HuH-7 (cell line): ENCODE results near the gene MTERF2.
"Not testable (repeated sequence)": the region's sequence is repeated elsewhere in the genome, so short reads cannot be mapped to it uniquely, and the experiment has no call there.

Experiments used
- DNase-seq: peaks from one replicate; pipeline ENCODE4 v3.0.0; 2011; ENCODE audit warnings: low spot score

MTERF2 gene

GRCh38 chr12:106986625-106987389 lies at the start of gene MTERF2:
MTERF2 (minus strand) TSS chr12:106987146; CDS start chr12:106978714, 8,432 bp downstream.
- peak; percentile 92 for DNase-seq

GRCh38 chr12:107035733-107036132 lies 48.8 kb upstream of the MTERF2 start:
- no peak for DNase-seq

DNA sequence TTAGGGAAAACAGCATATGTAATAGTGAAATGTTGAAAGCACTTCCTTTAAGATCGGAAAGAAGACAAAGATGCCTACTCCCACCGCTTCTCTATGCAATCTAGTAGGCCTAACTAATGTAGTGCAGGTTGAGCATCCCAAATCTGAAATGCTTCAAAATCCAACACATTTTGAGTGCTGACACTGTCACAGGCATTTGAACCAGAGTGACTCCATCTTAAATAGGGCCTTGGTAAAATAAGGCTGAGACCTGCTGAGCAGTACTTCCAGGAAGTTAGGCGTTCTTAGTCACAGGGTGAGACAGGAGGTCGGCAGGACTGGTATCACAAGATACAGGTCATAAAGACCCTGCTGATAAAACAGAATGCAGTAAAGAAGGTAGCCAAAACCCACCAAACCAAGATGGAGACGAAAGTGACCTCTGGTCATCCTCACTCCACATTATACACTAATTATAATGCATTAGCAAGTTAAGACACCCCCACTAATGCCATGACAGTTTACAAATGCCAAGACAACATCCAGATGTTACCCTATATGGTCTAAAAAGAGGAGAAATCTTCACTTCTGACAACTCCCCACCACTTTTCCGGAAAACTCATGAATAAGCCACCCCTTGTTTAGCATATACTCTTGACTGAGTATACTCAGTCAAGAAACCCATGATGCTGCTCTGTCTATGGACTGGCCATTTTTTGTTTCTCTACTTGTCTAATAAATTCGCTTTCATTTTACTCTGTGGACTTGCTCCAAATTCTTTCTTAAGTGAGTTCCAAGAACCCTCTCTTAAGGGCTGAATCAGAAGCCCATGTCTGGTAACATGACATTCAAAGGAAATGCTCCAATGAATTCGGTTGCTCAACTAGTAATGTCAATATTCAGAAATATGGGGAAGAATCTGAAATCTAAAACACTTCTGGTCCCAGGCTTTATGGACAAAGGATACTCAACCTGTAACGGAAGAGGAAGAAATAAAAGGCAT lies 47.1 kb upstream of the MTERF2 start:
- DNase-seq: no peak

- DNase-seq: no peak
These were observed 45.3 kb upstream of the MTERF2 start for GRCh38 chr12:107032266-107032665.

GRCh38 chr12:107031061-107031460 lies 44.1 kb upstream of the MTERF2 start:
- no peak for DNase-seq

- no peak for DNase-seq
These were observed 42.1 kb upstream of the MTERF2 start for GRCh38 chr12:107029081-107029480.

DNA sequence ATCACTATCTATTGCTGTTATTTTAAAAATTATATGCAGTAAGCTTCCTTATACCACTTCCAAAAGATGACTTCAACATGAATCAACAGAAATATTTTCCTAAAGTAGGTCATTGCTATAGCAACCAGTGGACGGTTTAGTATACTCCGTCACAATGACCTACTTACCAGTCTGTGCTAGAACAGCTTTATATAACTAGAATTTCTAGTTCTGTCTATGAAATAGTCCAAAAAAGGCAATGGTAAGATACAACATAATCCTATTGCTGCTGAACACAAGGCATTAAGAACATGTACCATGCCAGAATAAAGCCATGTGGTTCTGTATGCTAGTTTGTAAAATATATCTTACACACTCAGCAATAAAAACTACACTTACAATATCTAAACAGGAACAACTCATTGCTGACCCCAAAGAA lies 40.7 kb upstream of the MTERF2 start:
- DNase-seq: no peak

DNA sequence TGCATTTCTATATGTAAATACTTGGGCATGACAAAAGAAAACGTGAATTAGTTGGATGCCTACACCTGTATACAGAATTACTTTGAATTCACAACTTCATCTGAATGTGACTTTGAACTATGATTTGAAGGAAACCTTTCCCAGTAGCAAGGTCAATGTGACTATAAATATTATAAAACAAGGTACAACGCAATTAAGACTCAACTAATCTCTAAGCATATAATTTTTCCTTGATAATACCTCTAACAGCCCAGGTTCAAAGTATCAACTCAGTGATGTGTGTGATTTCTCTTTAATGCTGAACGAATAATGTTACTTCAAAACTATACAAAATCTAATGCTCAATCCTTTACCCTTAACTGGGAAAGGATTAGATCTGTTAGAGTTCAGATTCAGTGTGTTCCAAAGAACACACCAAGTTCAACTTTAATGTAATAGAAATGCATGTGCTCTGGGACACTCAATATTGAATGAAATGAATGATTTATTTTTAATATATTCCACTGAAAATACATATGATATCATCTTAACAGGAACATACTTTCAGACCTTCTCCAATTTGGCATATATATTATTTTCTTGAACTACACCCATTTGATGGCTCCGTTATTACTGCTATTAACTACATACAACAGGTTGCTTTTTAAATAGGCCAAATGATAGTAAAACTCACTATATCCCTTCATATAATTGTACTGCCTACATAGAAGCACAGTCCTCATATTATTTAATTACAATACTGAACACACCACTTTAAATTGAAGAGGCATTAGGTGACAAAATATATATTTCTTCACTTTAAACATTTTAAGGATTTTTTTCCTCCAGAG lies 40.1 kb upstream of the MTERF2 start:
- DNase-seq: no peak

DNA sequence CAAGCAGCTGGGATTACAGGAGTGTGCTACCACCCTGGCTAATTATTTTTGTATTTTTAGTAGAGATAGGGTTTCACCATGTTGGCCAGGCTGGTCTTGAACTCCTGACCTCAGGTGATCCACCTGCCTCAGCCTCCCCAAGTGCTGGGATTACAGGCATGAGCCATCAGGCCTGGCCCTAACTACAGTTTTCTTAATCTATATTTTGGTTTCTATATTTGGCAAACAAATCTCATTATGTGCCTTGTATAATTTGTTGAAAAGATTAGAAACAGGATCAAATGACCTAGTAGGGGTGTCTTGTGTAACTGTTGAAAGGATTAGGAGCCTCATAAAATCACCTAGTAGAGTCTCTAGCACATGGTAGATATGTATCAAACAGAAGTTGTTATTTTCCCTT lies 39.4 kb upstream of the MTERF2 start:
- DNase-seq: not testable (repeated sequence)

DNA sequence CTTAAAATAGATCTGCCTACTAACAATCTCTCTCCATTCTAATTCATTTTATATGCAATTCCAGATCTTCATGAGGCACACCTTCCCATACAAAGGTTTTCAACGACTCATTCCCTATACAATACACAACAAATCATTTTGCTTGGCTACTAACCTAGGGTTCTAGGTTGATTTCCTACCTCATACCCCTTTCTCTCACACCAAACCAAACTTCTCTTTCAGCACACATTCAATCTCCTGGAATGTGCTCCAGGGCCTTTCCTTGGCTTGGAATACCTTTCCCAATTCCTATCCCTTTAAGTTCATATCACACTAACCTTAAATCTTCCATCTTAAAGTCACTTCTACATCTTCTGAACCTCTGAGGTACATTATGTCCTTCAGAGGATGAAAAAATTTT lies 38.7 kb upstream of the MTERF2 start:
- no peak for DNase-seq

- no peak for DNase-seq
These were observed 32.6 kb upstream of the MTERF2 start for GRCh38 chr12:107019546-107019945.

DNA sequence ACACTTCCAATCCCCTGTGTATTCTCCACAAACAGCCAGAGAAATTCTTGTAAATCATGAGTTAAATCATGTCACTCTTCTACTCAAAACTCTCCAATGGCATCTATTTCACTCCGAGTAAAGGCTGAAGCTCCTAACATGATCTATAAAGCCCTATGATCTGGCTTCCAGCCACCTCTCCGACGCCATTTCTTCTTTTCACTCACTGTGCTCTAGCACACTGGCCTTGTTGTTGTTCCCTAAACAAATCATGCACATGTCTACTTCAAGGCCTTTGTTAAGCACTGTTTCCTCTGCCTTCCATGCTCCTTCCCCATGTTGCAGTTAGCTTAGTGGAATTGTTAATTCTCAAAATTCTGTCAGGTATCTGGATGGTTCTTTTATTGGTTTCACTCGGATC lies 30.1 kb upstream of the MTERF2 start:
- DNase-seq: no peak

GRCh38 chr12:107014055-107014454 lies 27.1 kb upstream of the MTERF2 start:
- peak; percentile 8 for DNase-seq

DNA sequence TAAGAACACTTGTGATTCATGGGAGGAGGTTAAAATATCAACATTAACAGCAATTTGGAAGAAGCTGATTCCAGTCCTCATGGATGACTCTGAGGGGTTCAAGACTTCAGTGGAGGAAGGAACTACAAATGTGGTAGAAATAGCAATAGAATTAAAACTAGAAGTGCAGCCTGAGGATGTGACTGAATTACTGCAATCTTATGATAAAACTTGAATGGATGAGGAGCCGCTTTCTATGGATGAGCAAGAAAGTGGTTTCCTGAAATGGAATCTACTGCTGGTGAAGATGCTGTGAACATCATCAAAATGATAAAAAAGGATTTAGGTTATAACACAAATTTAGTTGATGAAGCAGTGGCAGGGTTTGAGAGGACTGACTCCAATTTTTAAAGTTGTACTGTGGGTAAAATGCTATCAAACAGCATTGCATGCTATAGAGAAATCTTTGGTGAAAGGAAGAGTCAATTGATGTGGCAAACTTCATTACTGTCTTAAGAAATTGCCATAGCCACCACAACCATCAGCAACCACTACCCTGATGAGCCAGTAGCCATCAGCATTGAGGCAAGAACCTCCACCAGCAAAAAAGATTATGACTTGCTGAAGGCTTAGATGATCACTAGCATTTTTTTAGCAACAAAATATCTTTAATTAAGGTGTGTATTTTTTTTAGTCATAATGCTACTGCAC lies 25.9 kb upstream of the MTERF2 start:
- DNase-seq: no peak

- no peak for DNase-seq
These were observed 24.6 kb upstream of the MTERF2 start for GRCh38 chr12:107011519-107011918.

DNA sequence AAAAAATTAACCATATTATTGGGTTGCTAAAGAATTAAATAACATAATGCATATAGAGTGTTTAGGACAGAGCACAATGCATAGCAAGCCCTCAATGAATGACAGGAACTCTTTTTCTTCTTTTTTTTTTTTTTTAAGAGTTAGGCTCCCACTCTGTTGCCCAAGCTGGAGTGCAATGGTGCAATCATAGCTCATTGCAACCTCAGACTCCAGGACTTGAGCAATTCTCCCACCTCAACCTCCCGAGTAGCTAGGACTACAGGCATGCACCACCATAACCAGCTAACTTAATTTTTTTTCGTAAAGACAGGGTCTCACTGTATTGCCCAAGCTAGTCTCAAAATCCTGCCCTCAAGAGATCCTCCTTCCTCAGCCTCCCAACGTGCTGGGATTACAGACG lies 20.5 kb upstream of the MTERF2 start:
- no peak for DNase-seq

GRCh38 chr12:107002665-107003064 lies 15.7 kb upstream of the MTERF2 start:
- DNase-seq: not testable (repeated sequence)

DNA sequence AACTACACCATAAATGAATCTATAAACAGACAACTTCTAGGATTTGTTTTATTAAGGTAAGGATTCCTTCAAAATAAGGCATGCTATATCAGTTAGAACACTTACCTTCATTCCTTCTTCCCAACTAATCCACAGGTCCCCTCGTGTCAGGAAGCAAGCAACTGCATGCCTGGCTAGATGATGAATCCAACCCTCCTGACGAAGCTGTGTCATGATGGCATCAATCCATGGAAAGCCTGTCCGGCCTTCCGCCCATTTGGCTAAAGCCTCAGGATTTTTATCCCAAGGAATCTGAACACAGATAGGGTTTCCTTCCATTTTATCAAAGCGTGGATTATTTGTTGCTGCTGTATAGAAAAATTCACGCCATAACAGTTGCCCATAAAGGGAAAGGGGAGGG lies 12.5 kb upstream of the MTERF2 start:
- no peak for DNase-seq

DNA sequence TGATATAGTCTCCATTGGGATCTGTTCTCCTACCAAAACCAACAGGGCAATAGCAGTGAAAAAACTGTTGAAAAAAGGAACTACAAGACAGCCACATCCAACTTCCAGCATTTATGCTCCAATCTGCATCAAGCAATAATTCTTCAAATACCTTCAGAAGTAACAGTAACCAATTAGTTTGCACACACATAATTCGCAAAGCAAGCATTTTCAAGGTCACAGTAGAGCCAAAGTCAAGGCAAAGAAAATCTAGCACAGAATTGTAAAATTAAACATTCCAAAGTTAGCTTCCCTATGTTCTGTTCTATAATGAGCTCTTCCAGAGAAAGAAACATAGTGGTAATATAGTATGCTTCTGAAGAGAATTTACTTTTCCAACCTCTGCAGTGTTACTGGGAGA lies 11.0 kb upstream of the MTERF2 start:
- DNase-seq: no peak

GRCh38 chr12:106996102-106996501 lies 9.2 kb upstream of the MTERF2 start:
- not testable (repeated sequence) for DNase-seq

DNA sequence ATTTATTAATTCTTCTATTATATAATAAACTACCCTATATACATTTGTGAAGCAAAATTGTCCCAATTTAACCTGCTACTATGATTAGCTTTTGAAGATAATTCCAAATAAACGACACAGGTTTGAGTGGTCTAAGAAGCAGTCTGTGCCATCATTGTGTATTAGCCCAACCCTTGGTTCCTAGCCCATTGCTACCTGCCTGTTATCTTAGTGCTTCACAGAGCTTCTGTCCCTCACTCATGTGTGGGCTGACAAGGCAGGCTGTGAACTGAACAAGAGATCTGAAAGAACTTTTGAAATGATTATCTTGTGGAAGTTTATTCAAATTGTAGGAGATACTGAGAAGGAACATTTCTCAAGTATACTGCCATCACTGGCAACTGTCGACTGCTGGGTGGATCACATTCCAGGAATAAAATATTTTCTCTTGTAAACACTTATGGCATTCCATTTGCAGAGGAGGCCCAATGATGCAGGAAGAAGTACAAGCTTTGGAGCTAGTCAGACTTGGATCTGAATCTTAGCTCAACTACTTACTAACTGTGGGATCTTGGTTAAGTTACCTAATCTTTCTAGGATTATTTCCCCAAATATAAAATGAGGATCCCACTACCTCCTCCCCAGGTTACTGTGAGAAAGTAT lies 7.8 kb upstream of the MTERF2 start:
- DNase-seq: no peak
